ENCODE measurements around the gene ARMC12. TPM values are rescaled to one million over a fixed set of nuclear protein-coding genes. Genes with fewer than 3 reads are reported as not detected.

The ARMC12 gene
- total and polyA plus RNA-seq, 2 experiments from 2014 or later: 2.3 to 4.1 TPM

DNA sequence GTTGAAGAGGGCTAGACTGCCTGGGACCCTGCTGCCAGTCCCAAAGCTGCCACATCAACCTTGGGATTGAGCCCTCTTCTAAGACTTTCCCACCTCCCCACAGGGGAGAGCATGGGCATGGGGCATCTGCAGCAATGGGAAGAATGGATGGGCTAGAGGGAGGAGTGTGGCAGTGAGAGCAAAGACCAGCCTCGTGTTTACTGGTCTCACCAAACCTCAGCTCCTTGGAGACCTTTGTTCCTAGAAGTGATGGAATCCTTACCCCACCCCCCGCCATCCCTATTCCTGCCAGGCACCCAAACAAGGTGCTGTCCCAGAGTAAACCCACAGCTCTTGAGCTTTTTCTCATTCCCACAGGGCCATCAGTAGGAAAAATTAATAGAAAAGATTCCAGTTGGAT is 20.0 kb upstream of the ARMC12 start:
- TF ChIP-seq, protein P1, sequence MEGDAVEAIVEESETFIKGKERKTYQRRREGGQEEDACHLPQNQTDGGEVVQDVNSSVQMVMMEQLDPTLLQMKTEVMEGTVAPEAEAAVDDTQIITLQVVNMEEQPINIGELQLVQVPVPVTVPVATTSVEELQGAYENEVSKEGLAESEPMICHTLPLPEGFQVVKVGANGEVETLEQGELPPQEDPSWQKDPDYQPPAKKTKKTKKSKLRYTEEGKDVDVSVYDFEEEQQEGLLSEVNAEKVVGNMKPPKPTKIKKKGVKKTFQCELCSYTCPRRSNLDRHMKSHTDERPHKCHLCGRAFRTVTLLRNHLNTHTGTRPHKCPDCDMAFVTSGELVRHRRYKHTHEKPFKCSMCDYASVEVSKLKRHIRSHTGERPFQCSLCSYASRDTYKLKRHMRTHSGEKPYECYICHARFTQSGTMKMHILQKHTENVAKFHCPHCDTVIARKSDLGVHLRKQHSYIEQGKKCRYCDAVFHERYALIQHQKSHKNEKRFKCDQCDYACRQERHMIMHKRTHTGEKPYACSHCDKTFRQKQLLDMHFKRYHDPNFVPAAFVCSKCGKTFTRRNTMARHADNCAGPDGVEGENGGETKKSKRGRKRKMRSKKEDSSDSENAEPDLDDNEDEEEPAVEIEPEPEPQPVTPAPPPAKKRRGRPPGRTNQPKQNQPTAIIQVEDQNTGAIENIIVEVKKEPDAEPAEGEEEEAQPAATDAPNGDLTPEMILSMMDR (IDR thresholded peaks at IDR 0.05; ENCODE audit: low read depth, low read length): no peak
- Histone ChIP-seq H3K27me3 (no peaks in the 10 kb centered on the region), H3K9me3 (ENCODE audit: low read depth) (no peaks in the 10 kb centered on the region), H3K4me3 (no peak overlapping the region), H3K36me3 (no peaks in the 10 kb centered on the region), H3K4me1 (ENCODE audit: low read depth) (peaks cover 34% of the 10 kb centered on the region), H3K27ac (no peak overlapping the region)
- no peak for DNase-seq (ENCODE audit: low read depth in 1 of 2, low spot score in 1 of 2)

DNA sequence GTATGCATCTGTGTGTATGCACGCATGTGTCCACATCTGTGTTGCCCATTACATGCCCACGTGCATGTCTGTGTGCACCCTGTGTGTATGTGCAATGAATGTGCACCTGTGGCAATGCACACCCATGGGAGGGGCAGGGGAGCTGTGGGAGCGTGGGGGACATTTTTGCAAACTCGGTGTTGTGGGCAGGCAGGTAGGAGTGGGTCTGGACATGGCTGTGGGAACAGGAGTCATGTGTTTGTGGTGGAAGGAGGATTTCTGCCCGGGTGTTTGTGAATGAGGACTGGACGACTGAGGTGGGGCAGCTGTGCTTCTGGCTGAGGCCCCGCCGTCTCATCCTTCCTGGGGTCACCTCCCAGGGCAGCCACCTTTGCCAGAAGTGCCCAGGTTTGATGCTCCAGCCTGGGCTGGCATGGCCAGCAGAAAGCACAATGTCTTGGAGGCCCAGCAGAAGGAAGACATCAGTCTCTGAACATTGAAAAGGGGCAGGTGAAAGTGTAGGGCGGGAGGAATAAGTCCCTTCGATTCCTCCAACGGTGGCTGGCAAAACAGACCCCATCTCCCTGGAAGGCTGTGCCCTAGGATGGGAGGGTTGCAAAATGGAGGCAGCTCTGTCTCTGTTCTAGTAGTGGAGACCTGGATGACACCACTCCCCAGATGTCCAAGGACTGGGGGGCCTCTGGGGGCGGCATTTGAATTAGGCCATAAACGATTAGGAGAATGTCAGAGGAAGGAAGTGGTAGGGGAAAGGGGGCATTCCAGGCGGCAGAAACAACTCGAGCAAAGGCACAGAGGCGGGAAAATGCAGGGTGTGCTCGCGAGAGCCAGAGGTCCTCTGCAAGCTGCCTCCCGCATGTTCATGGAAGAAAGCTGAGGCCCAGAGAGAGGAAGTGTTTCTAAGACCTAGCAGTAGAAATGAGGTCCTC is 19.1 kb upstream of the ARMC12 start:
- TF ChIP-seq, protein P1 (IDR thresholded peaks at IDR 0.05; ENCODE audit: low read depth, low read length): no peak
- DNase-seq (ENCODE audit: low read depth in 1 of 2, low spot score in 1 of 2): no peak
- Histone ChIP-seq H3K27ac (peak overlapping the region; percentile 94), H3K4me3 (no peak overlapping the region), H3K4me1 (ENCODE audit: low read depth) (peaks cover 34% of the 10 kb centered on the region), H3K27me3 (no peaks in the 10 kb centered on the region), H3K36me3 (no peaks in the 10 kb centered on the region), H3K9me3 (ENCODE audit: low read depth) (no peaks in the 10 kb centered on the region)

DNA sequence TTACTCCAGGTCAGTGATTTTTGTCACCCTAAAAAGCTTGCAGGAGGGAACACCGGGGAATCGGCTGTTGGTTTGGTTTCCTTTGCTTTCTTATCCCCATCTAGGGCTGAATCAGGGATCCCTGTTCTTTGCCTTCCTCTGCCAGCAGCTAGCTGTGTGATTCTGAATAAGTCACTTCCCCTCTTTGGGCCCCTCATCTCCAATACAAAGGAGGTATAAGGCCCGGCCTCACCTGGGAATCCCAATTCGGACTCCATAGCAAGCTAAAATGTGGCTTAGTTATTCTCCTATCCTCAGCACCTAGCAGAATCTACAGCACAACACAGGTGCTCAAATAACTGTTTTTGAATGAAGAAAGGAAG is 18.5 kb upstream of the ARMC12 start:
- peak overlapping the region; percentile 94 for H3K27ac ChIP-seq
- TF ChIP-seq, protein P1 (IDR thresholded peaks at IDR 0.05; ENCODE audit: low read depth, low read length): no peak
- no peak overlapping the region for H3K4me3 ChIP-seq
- H3K27me3 ChIP-seq: no peaks in the 10 kb centered on the region
- peaks cover 35% of the 10 kb centered on the region for H3K4me1 ChIP-seq (ENCODE audit: low read depth)
- H3K9me3 ChIP-seq (ENCODE audit: low read depth): no peaks in the 10 kb centered on the region
- no peak for DNase-seq (ENCODE audit: low read depth in 1 of 2, low spot score in 1 of 2)
- H3K36me3 ChIP-seq: no peaks in the 10 kb centered on the region

DNA sequence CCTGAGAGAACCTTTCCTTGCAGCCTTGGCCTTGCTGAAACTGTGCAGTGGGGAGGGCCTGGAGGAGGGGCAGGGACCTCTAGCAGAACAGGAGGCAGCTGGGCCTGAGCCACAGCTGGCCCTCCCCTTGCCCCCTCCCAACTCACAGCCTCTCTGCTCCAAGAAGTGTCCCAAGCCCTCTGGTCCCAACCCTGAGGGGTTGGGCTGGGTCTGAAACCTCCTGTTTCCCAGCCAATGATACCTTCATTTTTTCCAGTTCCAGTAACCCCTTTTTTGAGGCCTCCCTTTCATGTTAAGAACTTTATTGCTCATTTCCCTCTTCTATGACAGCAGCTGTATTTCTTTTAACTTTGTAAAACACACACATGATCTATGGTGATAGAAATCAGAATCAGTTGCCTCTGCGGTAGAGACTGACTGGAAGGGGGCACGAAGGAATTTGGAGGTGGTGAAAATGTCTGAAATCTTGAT is 17.9 kb upstream of the ARMC12 start:
- no peak for DNase-seq (ENCODE audit: low read depth in 1 of 2, low spot score in 1 of 2)

DNA sequence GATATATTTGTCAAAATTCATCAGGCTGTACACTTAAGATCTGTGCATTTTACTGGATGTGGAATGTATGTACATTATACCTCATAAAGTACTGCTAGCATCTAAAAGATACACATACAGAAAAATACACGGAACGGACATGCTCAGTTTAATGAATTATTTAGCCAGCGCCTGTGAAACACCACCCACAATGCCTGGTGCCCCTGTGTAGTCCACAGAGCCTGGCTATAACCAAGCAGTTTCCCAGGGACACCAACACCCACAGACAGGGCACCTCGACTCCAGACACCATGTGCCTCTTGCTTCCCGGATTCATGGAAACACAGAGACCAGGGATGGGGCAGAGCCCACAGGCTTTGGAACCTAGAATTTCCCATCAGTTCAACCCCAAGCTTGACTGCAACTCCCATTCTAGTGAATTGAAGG is 17.4 kb upstream of the ARMC12 start:
- DNase-seq (ENCODE audit: low read depth in 1 of 2, low spot score in 1 of 2): no peak
- Histone ChIP-seq H3K27me3 (no peaks in the 10 kb centered on the region), H3K4me3 (no peak overlapping the region), H3K36me3 (no peaks in the 10 kb centered on the region), H3K9me3 (ENCODE audit: low read depth) (no peaks in the 10 kb centered on the region), H3K4me1 (ENCODE audit: low read depth) (peaks cover 45% of the 10 kb centered on the region), H3K27ac (peak overlapping the region; percentile 94)
- TF ChIP-seq, protein P1 (IDR thresholded peaks at IDR 0.05; ENCODE audit: low read depth, low read length): no peak

More for the DNA sequence above, 17.9 kb upstream of the ARMC12 start:
- peaks cover 40% of the 10 kb centered on the region for H3K4me1 ChIP-seq (ENCODE audit: low read depth)
- H3K4me3 ChIP-seq: no peak overlapping the region
- H3K27ac ChIP-seq: peak overlapping the region; percentile 94
- TF ChIP-seq, protein P1 (IDR thresholded peaks at IDR 0.05; ENCODE audit: low read depth, low read length): no peak
- H3K36me3 ChIP-seq: no peaks in the 10 kb centered on the region
- H3K9me3 ChIP-seq (ENCODE audit: low read depth): no peaks in the 10 kb centered on the region
- H3K27me3 ChIP-seq: no peaks in the 10 kb centered on the region
